ENCODE results near the gene STT3B. TPM values are rescaled to one million over a fixed set of nuclear protein-coding genes. Genes with fewer than 3 reads are reported as not detected.

STT3B gene
- total RNA-seq, 2 experiments from 2014 or later, result 93.5 to 122 TPM

- Histone ChIP-seq H3K9me3 (ENCODE audit: low read length) (peaks cover 34% of the 10 kb centered on the region), H4K20me1 (ENCODE audit: insufficient read depth, low read length) (peaks cover 38% of the 10 kb centered on the region), H3K79me2 (ENCODE audit: insufficient read depth, low read depth, low read length) (peaks cover 100% of the 10 kb centered on the region), H3K4me1 (ENCODE audit: insufficient read depth, low read length, poor library complexity, severe bottlenecking) (no peaks in the 10 kb centered on the region), H3K9me2 (ENCODE audit: insufficient read depth, low read length) (no peaks in the 10 kb centered on the region; the same call in 1 of the 2 replicates), H3K27ac (ENCODE audit: low read depth, low read length, poor library complexity, severe bottlenecking) (no peak overlapping the region), H2AFZ (ENCODE audit: low read length) (no peak overlapping the region), H3K4me2 (ENCODE audit: low read length) (no peak overlapping the region; the same call in 1 of the 2 replicates), H3K4me3 (ENCODE audit: low read depth, low read length, poor library complexity, severe bottlenecking) (no peak overlapping the region), H3K36me3 (ENCODE audit: insufficient read depth, low read length) (no peaks in the 10 kb centered on the region; the same call in 1 of the 2 replicates)
- ChIA-PET POLR2A (no interaction called here), CTCF (ENCODE audit: unreplicated experiment) (no interaction called here)
- BruUV-seq (replicated peaks), result no TSS peak
- TF ChIP-seq EZH2phosphoT487 (IDR thresholded peaks at IDR 0.05; ENCODE audit: borderline replicate concordance, low read depth, low read length) (no peak), CTCF (conservative IDR thresholded peaks at IDR 0.05; ENCODE audit: low read length) (peak; percentile 43; the same call in 1 of the 2 replicates)
- intact Hi-C loops (cut with micrococcal nuclease; ENCODE audit: unreplicated experiment), result no loop called here
- DNase-seq (ENCODE audit: low spot score), result no peak
These were observed 29.2 kb downstream of the STT3B start for GRCh38 chr3:31561891-31562290.

DNA sequence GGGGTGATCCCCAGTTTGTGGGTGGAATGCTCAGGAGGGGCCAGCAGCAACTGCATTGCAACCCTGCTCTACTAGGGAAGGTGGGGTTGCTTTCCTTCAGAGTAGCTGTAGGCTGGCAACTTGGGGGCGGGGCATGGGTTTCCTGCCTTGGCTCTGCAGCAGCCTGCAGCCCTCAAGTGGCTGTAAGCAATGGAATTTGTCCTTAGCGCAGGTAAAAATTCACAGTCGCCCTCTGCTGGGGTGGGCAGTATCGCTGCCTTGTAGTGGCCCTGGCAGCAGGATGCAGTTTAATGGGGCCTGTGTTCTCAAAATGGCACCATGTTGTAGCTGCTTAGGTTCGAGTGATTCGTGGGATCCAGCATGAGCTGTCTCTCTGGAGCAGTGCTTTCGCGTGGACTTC is 29.8 kb downstream of the STT3B start:
- H3K4me2 ChIP-seq (ENCODE audit: low read length), result no peak overlapping the region
- H3K9me3 ChIP-seq (ENCODE audit: low read length), result peaks cover 30% of the 10 kb centered on the region
- BruUV-seq (replicated peaks), result no TSS peak
- no peak overlapping the region for H3K4me3 ChIP-seq (ENCODE audit: low read depth, low read length, poor library complexity, severe bottlenecking)
- no peaks in the 10 kb centered on the region for H3K4me1 ChIP-seq (ENCODE audit: insufficient read depth, low read length, poor library complexity, severe bottlenecking)
- ChIA-PET POLR2A (interaction anchor here (1.0 to 1.5 kb wide), 3 partner anchors 9 to 16 kb away, joined by 3 to 4 read pairs (median 4); no protein-coding TSS in a partner anchor), CTCF (ENCODE audit: unreplicated experiment) (interaction anchor here (0.6 kb wide), 1 partner anchor 54 kb away, joined by 3 read pairs; no protein-coding TSS in a partner anchor)
- DNase-seq (ENCODE audit: low spot score), result peak; percentile 23
- H3K27ac ChIP-seq (ENCODE audit: low read depth, low read length, poor library complexity, severe bottlenecking), result no peak overlapping the region
- H4K20me1 ChIP-seq (ENCODE audit: insufficient read depth, low read length), result peaks cover 43% of the 10 kb centered on the region
- TF ChIP-seq EZH2phosphoT487 (IDR thresholded peaks at IDR 0.05; ENCODE audit: borderline replicate concordance, low read depth, low read length) (no peak), CTCF (conservative IDR thresholded peaks at IDR 0.05; ENCODE audit: low read length) (no peak; the same call in 1 of the 2 replicates)
- intact Hi-C loops (cut with micrococcal nuclease; ENCODE audit: unreplicated experiment), result no loop called here
- no peaks in the 10 kb centered on the region; the same call in 1 of the 2 replicates for H3K36me3 ChIP-seq (ENCODE audit: insufficient read depth, low read length)
- H3K9me2 ChIP-seq (ENCODE audit: insufficient read depth, low read length), result no peaks in the 10 kb centered on the region; the same call in 1 of the 2 replicates
- H3K79me2 ChIP-seq (ENCODE audit: insufficient read depth, low read depth, low read length), result peaks cover 100% of the 10 kb centered on the region
- H2AFZ ChIP-seq (ENCODE audit: low read length), result no peak overlapping the region

DNA sequence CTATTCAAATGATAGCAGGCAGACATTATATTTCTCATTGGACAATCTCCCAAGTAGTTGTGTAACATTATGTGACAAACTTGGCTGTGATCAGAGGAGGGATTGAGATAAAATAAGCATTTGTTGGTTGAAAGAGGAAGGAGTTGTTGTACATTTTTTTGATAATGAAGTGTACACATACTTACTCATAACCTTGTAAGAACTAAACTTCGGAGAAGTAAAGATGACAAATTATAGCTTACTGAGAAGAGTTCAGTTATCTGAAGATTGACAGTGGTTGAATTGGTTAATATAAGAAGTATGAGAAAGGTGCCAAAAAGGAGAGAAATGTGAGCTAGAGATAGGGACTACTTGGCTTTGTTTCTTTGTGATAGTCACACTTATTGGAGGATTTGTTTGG is 32.6 kb downstream of the STT3B start:
- no peak for TF ChIP-seq CTCF (conservative IDR thresholded peaks at IDR 0.05; ENCODE audit: low read length)
- TF ChIP-seq EZH2phosphoT487 (IDR thresholded peaks at IDR 0.05; ENCODE audit: borderline replicate concordance, low read depth, low read length), result no peak
- no peak overlapping the region for H3K27ac ChIP-seq (ENCODE audit: low read depth, low read length, poor library complexity, severe bottlenecking)
- no TSS peak for BruUV-seq (replicated peaks)
- no peak overlapping the region for H3K4me3 ChIP-seq (ENCODE audit: low read depth, low read length, poor library complexity, severe bottlenecking)
- H3K79me2 ChIP-seq (ENCODE audit: insufficient read depth, low read depth, low read length), result peaks cover 100% of the 10 kb centered on the region
- intact Hi-C loops (cut with micrococcal nuclease; ENCODE audit: unreplicated experiment), result no loop called here
- ChIA-PET POLR2A (interaction anchor here (0.6 to 1.4 kb wide), 5 partner anchors 9 to 318 kb away, joined by 3 to 6 read pairs (median 3); no protein-coding TSS in a partner anchor), CTCF (ENCODE audit: unreplicated experiment) (no interaction called here)
- no peaks in the 10 kb centered on the region; the same call in 1 of the 2 replicates for H3K9me2 ChIP-seq (ENCODE audit: insufficient read depth, low read length)
- H3K36me3 ChIP-seq (ENCODE audit: insufficient read depth, low read length), result no peaks in the 10 kb centered on the region; the same call in 1 of the 2 replicates
- peaks cover 13% of the 10 kb centered on the region for H3K4me1 ChIP-seq (ENCODE audit: insufficient read depth, low read length, poor library complexity, severe bottlenecking)
- peaks cover 60% of the 10 kb centered on the region for H4K20me1 ChIP-seq (ENCODE audit: insufficient read depth, low read length)
- no peak overlapping the region for H3K4me2 ChIP-seq (ENCODE audit: low read length)
- DNase-seq (ENCODE audit: low spot score), result no peak
- peaks cover 7% of the 10 kb centered on the region for H3K9me3 ChIP-seq (ENCODE audit: low read length)
- H2AFZ ChIP-seq (ENCODE audit: low read length), result no peak overlapping the region
